Spleen (tissue), 11 donors: ENCODE results near the gene RPP21. TPM values are rescaled to one million over a fixed set of nuclear protein-coding genes. Genes with fewer than 3 reads are reported as not detected.

Source experiments
- DNase-seq: peaks from one replicate; pipeline ENCODE4 v3.0.0-alpha.2; 2020
- H3K27ac ChIP-seq, 8 donors: fragments of 200-600 bp; sonication (generic) in 7 of 8; 1 replicate in 4 of 8; 2 replicates in 4 of 8; pipeline versions ENCODE4 v1.5.0 to v1.8.0; 2016 to 2021; ENCODE audit warnings: inconsistent platforms in 4 of 8, mild to moderate bottlenecking in 4 of 8, moderate library complexity in 1 of 8
- H3K27me3 ChIP-seq, 7 donors: fragments of 200-600 bp; sonication (generic) in 6 of 7; replicated peaks in 1 of 7; 1 replicate in 4 of 7; 2 replicates in 3 of 7; pipeline versions ENCODE4 v1.5.0 to v1.8.0; 2016 to 2021; ENCODE audit warnings: inconsistent platforms in 3 of 7, mild to moderate bottlenecking in 1 of 7
- H3K36me3 ChIP-seq, 6 donors: fragments of 200-600 bp; sonication (generic) in 5 of 6; 1 replicate in 4 of 6; 2 replicates in 2 of 6; pipeline versions ENCODE4 v1.5.0 to v1.8.0; 2016 to 2021; ENCODE audit warnings: inconsistent platforms in 2 of 6
- H3K4me1 ChIP-seq, 6 donors: fragments of 200-600 bp; sonication (generic) in 5 of 6; 1 replicate in 3 of 6; 2 replicates in 3 of 6; pipeline versions ENCODE4 v1.5.0 to v1.8.0; 2016 to 2021; ENCODE audit warnings: inconsistent platforms in 3 of 6
- H3K4me3 ChIP-seq, 8 donors: fragments of 200-600 bp; sonication (generic) in 7 of 8; 1 replicate in 4 of 8; 2 replicates in 4 of 8; pipeline versions ENCODE4 v1.5.0 to v1.8.0; 2016 to 2021; ENCODE audit warnings: inconsistent platforms in 4 of 8, mild to moderate bottlenecking in 4 of 8, moderate library complexity in 2 of 8
- H3K9me3 ChIP-seq, 8 donors: fragments of 200-600 bp; sonication (generic) in 7 of 8; 1 replicate in 4 of 8; 2 replicates in 4 of 8; pipeline versions ENCODE4 v1.5.0 to v1.8.0; 2016 to 2021; ENCODE audit warnings: inconsistent platforms in 4 of 8
- CTCF ChIP-seq, 11 experiments: fragments of 200-600 bp in 7 of 11; fragments of 450-650 bp in 4 of 11; sonication (generic) in 4 of 11; IDR thresholded peaks in 8 of 11; conservative IDR thresholded peaks in 3 of 11; 1 replicate in 7 of 11; 2 replicates in 4 of 11; pipeline versions ENCODE4 v1.4.0 to v1.8.0; 2016 to 2021; ENCODE audit warnings: antibody characterized with exemption in 11 of 11, inconsistent platforms in 4 of 11, mild to moderate bottlenecking in 1 of 11
- POLR2A ChIP-seq, 3 donors: fragments of 450-650 bp; IDR thresholded peaks; one replicate each; pipeline ENCODE4 v1.5.1; 2017; ENCODE audit warnings: antibody characterized with exemption in 3 of 3, mild to moderate bottlenecking in 1 of 3
- POLR2AphosphoS5 ChIP-seq, 3 donors: sonication (generic); formaldehyde crosslinking; IDR thresholded peaks; one replicate each; pipeline ENCODE4 v1.5.1; 2017; ENCODE audit warnings: antibody characterized with exemption in 3 of 3
- WGBS, 5 donors: extraction: QIAGEN DNeasy Blood & Tissue Kit in 3 of 5; methylation state at CpG; one replicate each; pipeline versions ENCODE4 v1.1.5 to v1.1.7; 2013 to 2018; 5-methylcytosine and 5-hydroxymethylcytosine counted together
- intact Hi-C: fragments of 100-400 bp; cut with DNase I; formaldehyde crosslinking; loops from one replicate; pipeline ENCODE4 v1.15.0; 2023; ENCODE audit warnings: low total_unique reads
- polyA plus RNA-seq, 3 donors: library from polyadenylated mRNA; stranded (reverse); fragments of 200-250 nt; gene quantifications; one replicate each; pipeline ENCODE4 v1.2.1, GENCODE V29; 2013
- total RNA-seq, 7 donors: library from RNA; depleted of rRNA in 3 of 7; stranded (reverse); fragments of >200 nt in 3 of 7; fragmentation: NEBNext Ultra II Directional in 4 of 7; extraction: Animal tissue kit (Norgen Biotek cat#: 25700) in 4 of 7; gene quantifications; one replicate each; pipeline versions ENCODE4 v1.1.0 to v1.2.1, GENCODE V29; 2016 to 2021
- donor health status: healthy with polysubstance abuse.
- donor health status: DM: no; HTN: no; CAD: no; lungs with moderate emphysema.
- donor health status: DM: no; HTN: no; CAD: no.
- donor health status: Bipolar disorder and iron deficiency.
- donor health status: healthy.
- donor health status: DM: no; HTN: no; CAD: no.
- donor health status: DM: yes; HTN: yes; CAD: no.

The RPP21 gene
- total and polyA plus RNA-seq, 10 donors: 24.3 to 87.8 (median 42.5) TPM

- peaks cover 0 to 12% (median 7%) of the 10 kb centered on the region in 6 donors for H3K4me1 ChIP-seq
- peaks cover 2 to 75% (median 61%) of the 10 kb centered on the region in 6 donors for H3K36me3 ChIP-seq
- H3K27me3 ChIP-seq: no peaks in the 10 kb centered on the region
- WGBS, 5 donors: 87 to 95% (median 90%) methylated on average over 6 of the region's 6 CpGs
- no peak overlapping the region for H3K27ac ChIP-seq
- no peak for DNase-seq
- intact Hi-C loops: no loop called here
- no peaks in the 10 kb centered on the region for H3K9me3 ChIP-seq
- TF ChIP-seq POLR2AphosphoS5 (IDR thresholded peaks at IDR 0.05) (no peak), POLR2A (IDR thresholded peaks at IDR 0.05) (no peak), CTCF (IDR thresholded peaks at IDR 0.05 in 8 of 11, conservative IDR thresholded peaks at IDR 0.05 in 3 of 11) (no peak)
- no peak overlapping the region for H3K4me3 ChIP-seq
Measured at GRCh38 chr6:30340589-30341054, 4.3 kb upstream of the RPP21 start.

- Histone ChIP-seq H3K9me3 (no peaks in the 10 kb centered on the region), H3K27ac (no peak overlapping the region), H3K27me3 (no peaks in the 10 kb centered on the region), H3K4me1 (peaks cover 0 to 18% (median 13%) of the 10 kb centered on the region in 6 donors), H3K36me3 (peaks cover 2 to 69% (median 55%) of the 10 kb centered on the region in 6 donors), H3K4me3 (no peak overlapping the region)
- intact Hi-C loops: no loop called here
- no peak for TF ChIP-seq POLR2AphosphoS5 (IDR thresholded peaks at IDR 0.05)
- no peak for TF ChIP-seq CTCF (IDR thresholded peaks at IDR 0.05 in 8 of 11, conservative IDR thresholded peaks at IDR 0.05 in 3 of 11)
- no peak for TF ChIP-seq POLR2A (IDR thresholded peaks at IDR 0.05)
- WGBS, 5 donors: 90 to 100% (median 97%) methylated on average over 3 of the region's 3 CpGs
- DNase-seq: no peak
Measured at GRCh38 chr6:30341218-30341617, 3.7 kb upstream of the RPP21 start.

GRCh38 chr6:30341728-30342127 is 3.2 kb upstream of the RPP21 start:
- DNase-seq: no peak
- no peak overlapping the region for H3K27ac ChIP-seq
- H3K4me1 ChIP-seq: peaks cover 0 to 20% (median 15%) of the 10 kb centered on the region in 6 donors
- 94 to 99% (median 97%) methylated on average over 14 to 16 of the region's 16 CpGs for WGBS, 5 donors
- H3K27me3 ChIP-seq: no peaks in the 10 kb centered on the region
- no peak overlapping the region for H3K4me3 ChIP-seq
- intact Hi-C loops: no loop called here
- H3K36me3 ChIP-seq: peaks cover under 1 to 69% (median 53%) of the 10 kb centered on the region in 6 donors
- no peaks in the 10 kb centered on the region for H3K9me3 ChIP-seq
- TF ChIP-seq CTCF (IDR thresholded peaks at IDR 0.05 in 8 of 11, conservative IDR thresholded peaks at IDR 0.05 in 3 of 11): no peak
- TF ChIP-seq POLR2AphosphoS5 (IDR thresholded peaks at IDR 0.05): peak in 1 of 3 donors; percentile 20

GRCh38 chr6:30344191-30344867 is 627 bp upstream of the RPP21 start:
- Histone ChIP-seq H3K4me3 (peak overlapping the region in 3 of 8 donors; percentile 72 to 95 (median 87)), H3K36me3 (peaks cover 0 to 61% (median 42%) of the 10 kb centered on the region in 6 donors), H3K9me3 (no peaks in the 10 kb centered on the region), H3K4me1 (peaks cover 0 to 29% (median 21%) of the 10 kb centered on the region in 6 donors), H3K27ac (peak overlapping the region in 7 of 8 donors; percentile 90 to 97 (median 93)), H3K27me3 (no peaks in the 10 kb centered on the region)
- DNase-seq: no peak
- 51 to 72% (median 66%) methylated on average over 4 of the region's 4 CpGs for WGBS, 5 donors
- TF ChIP-seq POLR2A (IDR thresholded peaks at IDR 0.05) (no peak), POLR2AphosphoS5 (IDR thresholded peaks at IDR 0.05) (no peak), CTCF (IDR thresholded peaks at IDR 0.05 in 8 of 11, conservative IDR thresholded peaks at IDR 0.05 in 3 of 11) (no peak)
- intact Hi-C loops: no loop called here
